Stomach (tissue), 9 donors: ENCODE data around the gene SDK2. TPM values are rescaled to one million over a fixed set of nuclear protein-coding genes. Genes with fewer than 3 reads are reported as not detected.
A peak's percentile ranks its signal among the peaks of the same experiment; 100 is the strongest.

ENCODE experiments used
- DNase-seq, 2 donors: peaks; one replicate each; pipeline versions ENCODE4 v3.0.0 to v3.0.0-alpha.2; 2013 to 2019
- H3K27ac ChIP-seq, 5 donors: fragments of 200-600 bp in 4 of 5; sonication (generic) in 4 of 5; one replicate each; pipeline ENCODE4 v1.5.1; 2013 to 2019; ENCODE audit warnings: mild to moderate bottlenecking in 1 of 5, moderate library complexity in 1 of 5
- H3K27me3 ChIP-seq, 3 donors: fragments of 200-600 bp; sonication (generic); one replicate each; pipeline ENCODE4 v1.5.1; 2017 to 2019; ENCODE audit warnings: mixed run types in 1 of 3
- H3K36me3 ChIP-seq, 4 donors: fragments of 200-600 bp; sonication (generic); 1 replicate in 3 of 4; 2 replicates in 1 of 4; pipeline ENCODE4 v1.5.1; 2016 to 2019
- H3K4me1 ChIP-seq, 4 donors: fragments of 200-600 bp; sonication (generic); one replicate each; pipeline ENCODE4 v1.5.1; 2016 to 2019
- H3K4me3 ChIP-seq, 4 donors: fragments of 200-600 bp; sonication (generic) in 3 of 4; one replicate each; pipeline ENCODE4 v1.5.1; 2016 to 2019; ENCODE audit warnings: mild to moderate bottlenecking in 1 of 4
- H3K9me3 ChIP-seq, 4 donors: fragments of 200-600 bp; sonication (generic); one replicate each; pipeline ENCODE4 v1.5.1; 2016 to 2019
- EP300 ChIP-seq: sonication (generic); formaldehyde crosslinking; IDR thresholded peaks from one replicate; pipeline ENCODE4 v1.6.1; 2017; ENCODE audit warnings: antibody characterized with exemption
- POLR2A ChIP-seq, 4 donors: fragments of 450-650 bp; IDR thresholded peaks; one replicate each; pipeline ENCODE4 v1.6.1; 2016; ENCODE audit warnings: antibody characterized with exemption in 4 of 4, control low read depth in 2 of 4, mild to moderate bottlenecking in 1 of 4, moderate library complexity in 1 of 4
- POLR2AphosphoS5 ChIP-seq, 3 donors: sonication (generic); formaldehyde crosslinking; IDR thresholded peaks; one replicate each; pipeline ENCODE4 v1.6.1; 2016; ENCODE audit warnings: antibody characterized with exemption in 3 of 3
- whole genome bisulfite sequencing, 5 donors: extraction: QIAGEN DNeasy Blood & Tissue Kit in 3 of 5; methylation state at CpG; one replicate each; pipeline versions ENCODE4 v1.1.5 to v1.1.7; 2013 to 2018; 5-methylcytosine and 5-hydroxymethylcytosine counted together
- intact Hi-C: fragments of 100-400 bp; cut with DNase I; formaldehyde crosslinking; loops from one replicate; pipeline ENCODE4 v1.15.1; 2023; ENCODE audit warnings: low total_unique reads
- polyA plus RNA-seq, 3 donors: library from polyadenylated mRNA; stranded (reverse); fragments of 200-250 nt; gene quantifications; one replicate each; pipeline ENCODE4 v1.2.3, GENCODE V29; 2013
- total RNA-seq, 5 donors: library from RNA; depleted of rRNA; stranded (reverse); fragments of >200 nt; gene quantifications; one replicate each; pipeline versions ENCODE4 v1.1.0 to v1.2.3, GENCODE V29; 2014 to 2016
- TF ChIP-seq, protein P1 (sequence below), 7 experiments: fragments of 450-650 bp in 4 of 7; fragments of 200-600 bp in 3 of 7; sonication (generic) in 3 of 7; IDR thresholded peaks; one replicate each; pipeline ENCODE4 v1.5.1; 2016 to 2019; ENCODE audit warnings: antibody characterized with exemption in 7 of 7, control low read depth in 2 of 7, mild to moderate bottlenecking in 1 of 7
- donor health status: healthy with polysubstance abuse.
- donor health status: Bipolar disorder and iron deficiency.
- donor health status: healthy.

The SDK2 gene
- total and polyA plus RNA-seq, 8 donors: under 0.01 to 9.6 (median 0.44) TPM; not detected in 1

DNA sequence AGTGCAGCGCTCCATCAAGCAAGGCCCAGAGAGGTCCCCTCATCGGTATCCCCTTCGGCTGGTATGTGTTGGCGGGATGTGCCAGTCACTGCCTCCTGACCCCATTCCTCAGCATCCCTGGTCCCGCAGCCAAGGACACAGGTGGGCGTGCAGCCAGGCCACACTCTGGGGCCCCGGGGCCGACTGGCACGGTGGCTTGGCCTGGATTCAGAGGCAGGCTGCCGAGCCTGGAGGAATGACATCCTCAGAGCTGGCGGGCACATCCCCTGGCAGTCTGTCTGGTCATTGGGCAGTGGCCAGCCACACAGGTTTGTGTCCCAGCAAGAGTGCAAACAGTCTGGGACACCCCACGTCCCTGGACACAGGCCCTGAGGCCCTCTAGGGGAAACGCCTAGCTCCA is 111.1 kb downstream of the SDK2 start:
- DNase-seq: no peak
- Histone ChIP-seq H3K4me3 (no peak overlapping the region), H3K9me3 (no peaks in the 10 kb centered on the region), H3K4me1 (no peaks in the 10 kb centered on the region), H3K27ac (no peak overlapping the region), H3K27me3 (peaks cover 0 to 26% (median 0%) of the 10 kb centered on the region in 3 donors), H3K36me3 (no peaks in the 10 kb centered on the region)
- TF ChIP-seq, protein P1, sequence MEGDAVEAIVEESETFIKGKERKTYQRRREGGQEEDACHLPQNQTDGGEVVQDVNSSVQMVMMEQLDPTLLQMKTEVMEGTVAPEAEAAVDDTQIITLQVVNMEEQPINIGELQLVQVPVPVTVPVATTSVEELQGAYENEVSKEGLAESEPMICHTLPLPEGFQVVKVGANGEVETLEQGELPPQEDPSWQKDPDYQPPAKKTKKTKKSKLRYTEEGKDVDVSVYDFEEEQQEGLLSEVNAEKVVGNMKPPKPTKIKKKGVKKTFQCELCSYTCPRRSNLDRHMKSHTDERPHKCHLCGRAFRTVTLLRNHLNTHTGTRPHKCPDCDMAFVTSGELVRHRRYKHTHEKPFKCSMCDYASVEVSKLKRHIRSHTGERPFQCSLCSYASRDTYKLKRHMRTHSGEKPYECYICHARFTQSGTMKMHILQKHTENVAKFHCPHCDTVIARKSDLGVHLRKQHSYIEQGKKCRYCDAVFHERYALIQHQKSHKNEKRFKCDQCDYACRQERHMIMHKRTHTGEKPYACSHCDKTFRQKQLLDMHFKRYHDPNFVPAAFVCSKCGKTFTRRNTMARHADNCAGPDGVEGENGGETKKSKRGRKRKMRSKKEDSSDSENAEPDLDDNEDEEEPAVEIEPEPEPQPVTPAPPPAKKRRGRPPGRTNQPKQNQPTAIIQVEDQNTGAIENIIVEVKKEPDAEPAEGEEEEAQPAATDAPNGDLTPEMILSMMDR (IDR thresholded peaks at IDR 0.05): no peak
- TF ChIP-seq POLR2AphosphoS5 (IDR thresholded peaks at IDR 0.05) (no peak), POLR2A (IDR thresholded peaks at IDR 0.05) (no peak), EP300 (no peak)
- intact Hi-C loops: no loop called here
- WGBS, 5 donors: 57 to 79% (median 61%) methylated on average over 5 to 13 of the region's 13 CpGs

DNA sequence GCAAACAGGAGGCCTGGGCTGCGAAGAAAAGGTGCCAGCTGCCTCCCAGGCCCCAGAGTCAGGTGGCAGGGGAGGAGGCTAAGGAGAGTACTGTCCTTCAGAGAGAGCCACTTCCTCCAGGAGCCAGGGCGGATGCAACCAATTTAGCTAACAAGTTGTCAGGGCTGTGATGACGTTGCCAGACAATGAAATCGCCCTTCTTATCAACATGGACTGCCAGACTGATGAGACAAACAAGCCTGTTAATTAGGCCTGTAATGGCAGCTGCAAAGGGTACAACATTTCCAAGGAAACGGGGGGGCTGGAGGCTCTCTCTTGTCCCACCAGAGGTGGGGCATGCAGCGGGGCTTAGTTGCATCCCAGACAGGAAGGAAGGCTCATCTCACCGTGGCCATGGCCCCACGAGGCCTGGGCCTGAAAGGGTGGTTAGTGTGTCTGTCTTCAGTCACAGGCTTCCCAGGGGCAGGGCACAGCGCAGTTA is 111.8 kb downstream of the SDK2 start:
- 45 to 65% (median 55%) methylated on average over 8 to 9 of the region's 9 CpGs for WGBS, 5 donors
- TF ChIP-seq POLR2AphosphoS5 (IDR thresholded peaks at IDR 0.05) (no peak), POLR2A (IDR thresholded peaks at IDR 0.05) (no peak), EP300 (no peak)
- TF ChIP-seq, protein P1 (IDR thresholded peaks at IDR 0.05): no peak
- peak in 1 of 2 donors; percentile 54 for DNase-seq
- no peaks in the 10 kb centered on the region for H3K36me3 ChIP-seq
- H3K4me1 ChIP-seq: no peaks in the 10 kb centered on the region
- H3K4me3 ChIP-seq: no peak overlapping the region
- no peaks in the 10 kb centered on the region for H3K9me3 ChIP-seq
- H3K27me3 ChIP-seq: peaks cover 0 to 26% (median 0%) of the 10 kb centered on the region in 3 donors
- no peak overlapping the region for H3K27ac ChIP-seq
- intact Hi-C loops: no loop called here

DNA sequence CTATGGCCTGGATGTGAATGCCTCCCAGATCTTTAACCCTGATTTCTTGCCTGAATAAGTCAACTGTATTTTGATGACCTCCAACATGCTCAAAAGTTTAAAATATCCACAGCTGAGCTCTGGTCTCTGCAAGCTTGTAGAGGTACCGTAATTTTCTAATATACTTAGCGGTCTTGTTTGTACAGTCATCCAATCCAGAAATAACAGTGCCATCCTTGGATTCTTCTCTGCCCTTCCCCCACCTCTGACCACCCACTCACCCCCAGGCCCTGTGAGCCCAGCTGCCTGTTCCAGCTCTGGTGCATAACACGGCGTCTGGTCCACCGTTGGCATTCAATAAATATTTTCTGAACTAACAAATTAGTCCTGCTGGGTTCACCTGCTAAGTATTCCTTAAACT is 113.1 kb downstream of the SDK2 start:
- Histone ChIP-seq H3K9me3 (no peaks in the 10 kb centered on the region), H3K36me3 (no peaks in the 10 kb centered on the region), H3K27ac (no peak overlapping the region), H3K27me3 (peaks cover 0 to 13% (median 0%) of the 10 kb centered on the region in 3 donors), H3K4me3 (no peak overlapping the region), H3K4me1 (no peaks in the 10 kb centered on the region)
- intact Hi-C loops: no loop called here
- 70 to 88% (median 81%) methylated on average over 5 of the region's 5 CpGs for WGBS, 5 donors
- no peak for TF ChIP-seq EP300
- TF ChIP-seq, protein P1 (IDR thresholded peaks at IDR 0.05): no peak
- DNase-seq: no peak

DNA sequence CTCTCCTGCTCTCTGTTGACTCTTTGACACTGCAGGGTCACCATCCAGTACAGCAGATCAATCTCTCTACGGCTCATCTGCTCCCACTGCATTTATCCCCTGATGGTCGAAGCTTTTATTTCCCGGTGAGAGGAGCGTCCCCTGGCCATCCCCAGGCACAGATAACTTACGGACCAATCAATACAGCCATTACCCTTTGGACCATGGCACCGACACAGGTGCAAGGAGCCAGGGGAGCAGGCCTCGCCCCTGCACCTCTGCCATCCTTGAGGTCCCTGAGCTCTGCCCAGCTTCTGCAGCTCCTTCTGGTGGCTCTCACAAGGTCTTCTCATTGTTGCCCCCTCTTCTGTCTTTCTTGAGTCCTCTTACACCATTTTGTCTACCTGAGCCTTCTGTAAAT is 115.6 kb downstream of the SDK2 start:
- Histone ChIP-seq H3K27ac (no peak overlapping the region), H3K27me3 (peaks cover 0 to 7% (median 0%) of the 10 kb centered on the region in 3 donors), H3K4me3 (no peak overlapping the region), H3K36me3 (no peaks in the 10 kb centered on the region), H3K9me3 (no peaks in the 10 kb centered on the region), H3K4me1 (no peaks in the 10 kb centered on the region)
- intact Hi-C loops: no loop called here
- 63 to 89% (median 74%) methylated on average over 7 of the region's 7 CpGs for WGBS, 5 donors
- TF ChIP-seq POLR2AphosphoS5 (IDR thresholded peaks at IDR 0.05): no peak
- TF ChIP-seq, protein P1 (IDR thresholded peaks at IDR 0.05): no peak
- no peak for DNase-seq
